Activated CD8-positive, alpha-beta memory T cell treated with anti-CD3 and anti-CD28 coated beads for 48 hours (primary cell): ENCODE data around the gene TULP4.

Experiments used
- DNase-seq, 3 experiments: peaks; one replicate each; pipeline ENCODE4 v3.0.0-alpha.2; 2020; ENCODE audit warnings: low read depth in 2 of 3, low spot score in 2 of 3

Gene TULP4

GRCh38 chr6:158416883-158417759 lies 104.9 kb downstream of the TULP4 start:
- DNase-seq = no peak

DNA sequence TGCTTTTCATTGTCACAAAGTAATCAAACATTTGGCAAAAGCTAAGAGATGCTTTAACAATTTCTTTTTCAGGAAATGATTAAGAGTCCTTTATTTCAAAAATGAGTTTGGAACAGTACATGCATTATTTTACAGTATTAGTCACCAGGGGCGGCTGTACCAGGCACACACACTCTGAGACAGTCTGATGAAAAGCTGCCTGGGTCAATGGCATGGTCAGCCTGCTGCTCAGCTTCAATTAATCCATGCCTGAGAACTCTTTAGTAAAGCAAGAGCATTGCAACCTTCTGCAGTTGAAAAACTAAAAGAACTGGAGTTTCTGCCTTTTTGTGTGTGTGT lies 105.5 kb downstream of the TULP4 start:
- no peak for DNase-seq

- DNase-seq = no peak
Observed at GRCh38 chr6:158418501-158418900, 106.2 kb downstream of the TULP4 start.

- no peak for DNase-seq
Observed at GRCh38 chr6:158419339-158419909, 107.2 kb downstream of the TULP4 start.

DNA sequence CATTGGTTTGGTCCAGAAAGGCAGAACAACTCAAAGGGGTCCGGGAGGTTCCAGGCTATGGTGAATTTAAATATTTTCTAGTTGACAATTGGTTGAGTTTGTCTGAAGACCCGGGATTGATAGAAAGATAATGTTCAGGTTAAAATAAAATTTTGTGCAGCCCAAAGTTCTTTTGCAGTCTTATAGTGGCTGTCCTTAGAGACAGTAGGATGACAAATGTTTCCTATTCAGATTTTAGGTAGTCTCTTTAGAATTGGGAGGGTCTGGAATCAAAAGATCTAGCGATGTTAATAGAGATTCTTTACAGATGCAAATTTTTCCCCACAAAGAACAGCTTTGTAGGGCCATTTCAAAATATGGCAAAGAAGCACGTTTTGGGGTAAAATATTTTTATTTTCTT lies 109.1 kb downstream of the TULP4 start:
- DNase-seq = no peak

DNA sequence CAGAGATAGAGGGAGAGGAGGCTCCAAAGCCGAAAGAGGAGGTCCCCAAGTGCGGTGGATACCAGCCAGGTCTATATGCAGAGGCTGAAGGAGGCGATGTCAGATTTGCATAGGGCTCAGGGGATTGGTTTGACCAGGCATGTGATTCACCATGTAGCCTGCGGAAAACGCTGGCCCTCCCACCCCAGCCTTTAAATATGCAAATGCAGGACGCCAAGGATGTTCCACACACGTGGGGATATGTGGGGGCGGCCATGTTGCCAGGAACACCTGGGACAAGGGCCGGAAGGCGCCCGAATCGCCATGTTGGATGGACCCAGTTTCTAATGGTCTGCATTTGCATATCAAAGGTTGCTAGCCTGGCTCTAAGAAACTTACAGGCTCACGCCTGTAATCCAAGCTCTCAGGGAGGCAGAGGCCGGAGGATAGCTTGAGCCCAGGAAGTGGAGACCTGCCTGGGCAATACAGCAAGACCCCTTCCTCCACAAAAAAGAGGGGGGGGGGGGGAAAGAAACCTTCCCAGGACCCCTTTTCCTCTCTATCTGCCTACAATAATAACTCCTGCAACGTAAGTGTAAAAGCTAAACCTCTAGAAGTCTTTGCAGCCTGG lies 110.5 kb downstream of the TULP4 start:
- no peak for DNase-seq

- DNase-seq = no peak
Observed at GRCh38 chr6:158431036-158431435, 118.8 kb downstream of the TULP4 start.

DNA sequence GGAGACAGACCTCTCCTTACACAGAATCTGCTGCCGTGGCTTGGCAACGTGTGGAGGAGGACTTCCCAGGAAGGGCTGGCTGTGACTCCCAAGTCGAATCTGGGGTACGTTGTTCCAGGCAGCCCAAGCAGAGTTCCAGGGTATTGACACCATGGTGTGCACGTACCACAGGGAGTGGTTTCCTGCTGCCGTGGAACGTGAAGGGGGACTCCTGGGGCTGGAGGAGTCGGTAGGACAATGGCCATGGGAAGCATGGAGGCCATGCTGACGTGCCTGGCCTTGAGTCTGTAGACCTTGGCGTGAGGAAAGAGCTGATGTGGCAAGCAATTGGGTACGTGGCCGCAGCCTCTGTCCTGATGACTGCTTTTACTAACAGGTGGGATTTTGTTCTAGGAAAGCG lies 119.3 kb downstream of the TULP4 start:
- DNase-seq = no peak

GRCh38 chr6:158437571-158437970 lies 125.3 kb downstream of the TULP4 start:
- DNase-seq = no peak

- DNase-seq = no peak
Observed at GRCh38 chr6:158438226-158438625, 126.0 kb downstream of the TULP4 start.

DNA sequence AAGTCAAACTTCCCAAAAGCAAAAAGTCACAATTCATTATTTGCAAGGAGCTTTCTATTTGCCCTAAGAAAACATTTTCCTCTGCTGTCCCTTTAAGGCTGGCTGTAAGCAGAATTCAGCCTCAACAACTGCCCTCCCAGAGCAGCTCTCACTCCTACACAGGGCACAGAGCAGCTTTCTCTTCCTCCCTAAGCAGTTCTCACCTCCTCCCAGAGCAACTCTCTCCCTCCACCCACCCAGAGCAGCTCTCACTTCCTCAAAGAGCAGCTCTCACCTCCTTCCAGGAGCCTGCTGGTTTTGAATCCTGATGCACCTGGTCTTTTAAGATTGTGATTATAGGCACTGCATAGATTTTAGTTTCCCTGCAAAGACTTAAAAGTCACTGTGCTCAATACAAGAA lies 127.0 kb downstream of the TULP4 start:
- DNase-seq = no peak

DNA sequence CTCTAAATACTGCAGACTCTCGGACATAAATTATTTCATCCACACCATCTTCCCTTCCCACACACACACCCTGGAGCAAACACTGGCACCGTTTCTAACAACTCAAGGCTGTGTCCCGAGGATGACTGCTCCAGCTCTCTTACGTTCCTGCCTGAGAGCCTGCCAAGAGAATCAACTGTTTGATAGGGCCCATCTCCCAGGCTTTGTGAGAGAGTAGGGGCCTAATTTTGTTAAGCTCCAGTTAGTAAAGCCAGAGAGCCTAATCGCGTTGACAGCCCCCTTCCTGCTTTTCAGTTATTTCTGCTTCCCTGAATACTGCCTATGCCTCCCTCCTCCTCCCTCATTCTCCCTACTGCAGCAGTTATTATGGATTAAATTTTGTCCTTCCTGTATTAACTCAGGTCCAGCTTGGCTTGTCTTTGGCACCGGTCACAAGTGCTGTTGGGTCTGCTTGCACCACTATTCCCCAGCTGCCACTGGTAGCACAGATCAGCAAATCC lies 129.5 kb downstream of the TULP4 start:
- DNase-seq = no peak

DNA sequence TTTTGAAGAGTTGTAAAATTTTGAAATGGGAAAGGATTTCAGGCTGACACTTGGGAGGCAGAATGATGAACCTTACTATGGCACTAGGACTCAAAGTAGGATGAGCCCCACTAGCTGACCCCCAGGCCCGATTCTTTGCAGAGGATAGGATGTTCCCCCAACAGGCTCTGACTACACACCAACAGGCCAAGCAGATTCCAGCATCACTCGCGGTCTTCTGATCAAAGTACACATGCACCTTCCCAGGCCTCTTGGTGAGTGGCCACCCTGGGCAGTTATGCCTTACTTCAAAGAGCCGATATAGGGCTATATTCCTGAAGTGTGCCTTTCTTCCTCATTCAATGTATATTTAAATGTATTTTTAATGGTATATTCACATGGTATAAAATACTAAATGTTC lies 130.0 kb downstream of the TULP4 start:
- no peak for DNase-seq

DNA sequence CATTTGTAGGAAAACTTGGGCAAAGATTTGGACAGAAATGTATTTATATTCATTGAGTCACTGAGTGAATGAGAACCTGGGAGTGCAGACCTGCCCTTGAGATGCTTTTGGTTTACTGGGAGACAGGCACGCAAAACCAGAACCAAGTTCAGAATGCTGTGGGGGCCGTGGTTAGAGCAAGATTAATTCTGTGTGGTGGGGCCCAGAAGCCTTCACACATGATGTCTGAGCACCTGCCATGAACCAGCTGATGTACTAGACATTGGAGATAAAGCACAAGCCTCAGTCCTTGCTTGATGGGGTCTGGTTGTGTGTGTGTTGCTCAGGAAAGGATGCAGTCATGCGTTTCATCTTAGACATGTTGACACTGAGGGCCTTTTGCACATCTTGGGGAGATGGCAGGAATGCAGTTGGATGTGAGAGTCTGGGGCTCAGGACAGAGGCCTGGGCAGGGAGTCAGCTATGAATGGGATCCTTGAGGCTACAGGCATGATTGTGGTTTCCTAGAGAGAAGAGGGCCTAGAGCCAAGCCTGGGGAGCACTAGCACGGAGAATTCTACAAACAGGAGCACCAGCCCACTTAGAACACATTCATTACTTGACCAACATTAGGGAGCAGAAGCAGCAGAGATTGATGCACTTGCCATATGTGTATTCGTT lies 133.3 kb downstream of the TULP4 start:
- no peak for DNase-seq

GRCh38 chr6:158448856-158449255 lies 136.6 kb downstream of the TULP4 start:
- DNase-seq = no peak

GRCh38 chr6:158452191-158452590 lies 139.9 kb downstream of the TULP4 start:
- no peak for DNase-seq

DNA sequence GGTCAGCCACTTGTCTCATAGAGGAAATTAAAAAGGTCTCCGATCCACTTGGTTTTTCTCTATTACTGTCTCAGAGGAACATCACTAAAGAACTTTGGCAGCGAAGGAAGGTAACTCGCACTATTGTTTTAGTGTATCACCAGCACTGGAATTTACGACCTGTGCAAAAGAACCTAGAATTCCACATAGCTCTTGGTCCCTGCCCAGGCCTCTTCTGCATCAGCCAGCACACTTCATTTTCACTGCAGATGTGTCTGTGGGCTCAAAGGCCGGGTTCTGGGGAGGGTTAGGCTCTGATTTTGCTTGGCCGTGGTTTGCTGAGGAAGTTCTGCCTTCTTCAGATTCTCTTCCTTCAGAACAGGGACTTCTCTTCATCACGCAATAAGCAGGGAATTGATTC lies 144.9 kb downstream of the TULP4 start:
- DNase-seq = no peak

DNA sequence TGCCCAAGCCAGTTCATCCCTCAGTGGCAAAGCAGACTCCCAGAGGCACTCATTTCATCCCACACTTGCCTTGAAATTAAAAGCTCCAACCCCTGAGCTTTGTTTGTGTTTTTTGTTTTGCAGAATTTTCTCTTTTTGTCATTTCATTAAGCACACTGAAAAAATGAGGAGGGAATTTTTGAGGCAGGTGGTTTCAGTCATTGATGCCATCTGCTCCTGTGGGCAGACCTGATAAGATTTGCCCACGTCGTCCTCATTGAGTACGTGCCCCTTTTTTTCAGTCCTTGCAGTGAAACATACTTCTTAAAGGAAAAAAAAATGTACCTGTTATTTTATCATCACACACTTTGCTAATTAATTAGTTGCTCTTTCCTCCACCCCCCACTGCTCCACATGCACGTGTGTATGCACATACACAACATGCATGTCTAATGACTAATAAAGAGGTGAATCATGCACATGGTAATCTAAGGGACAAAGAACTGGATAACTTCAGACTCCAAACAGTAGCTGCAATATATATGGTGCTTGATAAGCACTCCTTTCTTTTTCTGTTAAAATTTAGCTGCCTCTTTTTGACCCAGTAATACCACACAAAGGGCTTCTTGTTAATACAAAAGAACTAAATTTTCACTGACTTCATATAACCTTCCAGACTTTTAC lies 145.5 kb downstream of the TULP4 start:
- no peak for DNase-seq

DNA sequence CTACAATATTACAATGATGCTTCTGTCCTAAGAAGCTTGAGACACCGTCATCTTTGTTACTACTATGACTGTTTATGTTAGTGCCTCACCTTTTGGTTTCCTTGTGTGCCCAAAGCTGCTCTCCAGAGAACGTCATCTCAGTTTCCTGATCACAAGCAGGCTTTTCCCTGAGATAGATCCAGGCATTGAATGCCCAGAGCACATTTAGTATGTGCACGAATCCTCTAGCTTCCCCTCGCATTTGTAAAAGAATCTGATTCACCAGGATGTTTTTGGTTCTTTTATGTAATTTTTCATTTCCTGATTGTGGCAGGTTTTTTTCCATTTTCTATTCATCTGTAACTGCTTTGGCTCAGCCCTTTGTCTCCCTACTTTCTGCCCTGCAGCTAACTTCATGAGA lies 147.5 kb downstream of the TULP4 start:
- no peak for DNase-seq

- no peak for DNase-seq
Observed at GRCh38 chr6:158460602-158461169, 148.4 kb downstream of the TULP4 start.

DNA sequence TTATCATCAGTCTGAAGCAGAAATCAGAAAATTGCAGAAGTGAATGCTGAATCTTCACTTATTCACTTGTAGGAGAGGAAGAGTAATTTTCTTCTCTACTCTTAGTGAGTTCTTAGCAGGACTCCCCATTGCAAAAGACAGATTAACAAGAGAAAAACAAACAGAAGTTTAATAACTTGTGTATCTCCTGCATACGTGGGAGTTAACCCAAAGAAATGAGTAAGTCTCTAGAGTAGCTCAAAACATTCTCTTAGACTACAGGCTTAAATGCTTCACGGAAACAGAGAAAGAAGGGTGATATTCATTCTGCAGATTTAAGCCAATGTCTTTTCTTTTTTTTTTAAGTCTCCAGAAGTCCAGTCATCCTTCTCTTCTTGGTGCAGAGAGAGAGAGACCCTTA lies 149.7 kb downstream of the TULP4 start:
- no peak for DNase-seq
